ENCODE data around the gene EDRF1. TPM values are rescaled to one million over a fixed set of nuclear protein-coding genes. Genes with fewer than 3 reads are reported as not detected.
"Not testable (repeated sequence)": the region's sequence is repeated elsewhere in the genome, so short reads cannot be mapped to it uniquely, and the experiment has no call there.

EDRF1 gene
- total RNA-seq, 1 donor from 2014 or later: 9.9 TPM

- intact Hi-C loops (cut with micrococcal nuclease): no loop called here
- no peak for DNase-seq
- ATAC-seq: no peak
These were observed 19.9 kb upstream of the EDRF1 start for GRCh38 chr10:125699562-125700143.

- DNase-seq (no peak), ATAC-seq (no peak)
- intact Hi-C loops (cut with micrococcal nuclease): no loop called here
These were observed 19.1 kb upstream of the EDRF1 start for GRCh38 chr10:125700355-125700911.

GRCh38 chr10:125707541-125708468 is 11.7 kb upstream of the EDRF1 start:
- no peak for ATAC-seq

GRCh38 chr10:125708971-125709503 is 10.5 kb upstream of the EDRF1 start:
- DNase-seq (no peak), ATAC-seq (no peak)
- intact Hi-C loops (cut with micrococcal nuclease): no loop called here

More at GRCh38 chr10:125707541-125708468, 11.7 kb upstream of the EDRF1 start:
- intact Hi-C loops (cut with micrococcal nuclease): no loop called here
- no peak for DNase-seq

GRCh38 chr10:125709553-125710474 is 9.7 kb upstream of the EDRF1 start:
- ATAC-seq: peak; percentile 46
- DNase-seq: no peak
- intact Hi-C loops (cut with micrococcal nuclease): no loop called here

- DNase-seq: no peak
- no peak for ATAC-seq
- intact Hi-C loops (cut with micrococcal nuclease): no loop called here
These were observed 8.3 kb upstream of the EDRF1 start for GRCh38 chr10:125711110-125711750.

GRCh38 chr10:125714728-125715127 is 4.8 kb upstream of the EDRF1 start:
- DNase-seq; ATAC-seq; intact Hi-C loops (cut with micrococcal nuclease): not testable (repeated sequence)

- intact Hi-C loops (cut with micrococcal nuclease): loop anchor here (10.0 kb wide), 1 partner anchor 105 kb away; the partner anchor contains the start of genes BCCIP and UROS
- no peak for ATAC-seq
- no peak for DNase-seq
These were observed 483 bp downstream of the EDRF1 start for GRCh38 chr10:125720002-125720382.

- ATAC-seq: no peak
- no peak for DNase-seq
- intact Hi-C loops (cut with micrococcal nuclease): loop anchor here (10.0 kb wide), 1 partner anchor 104 kb away; the partner anchor contains the start of genes BCCIP and UROS
These were observed 1.5 kb downstream of the EDRF1 start for GRCh38 chr10:125721035-125721434.

- no peak for ATAC-seq
- intact Hi-C loops (cut with micrococcal nuclease): loop anchor here (10.0 kb wide), 1 partner anchor 102 kb away; the partner anchor contains the start of genes BCCIP and UROS
- DNase-seq: no peak
These were observed 3.3 kb downstream of the EDRF1 start for GRCh38 chr10:125722811-125723210.

GRCh38 chr10:125726914-125727313 is 7.4 kb downstream of the EDRF1 start:
- no peak for DNase-seq
- intact Hi-C loops (cut with micrococcal nuclease): loop anchor here (10.0 kb wide), 1 partner anchor 98 kb away; the partner anchor contains the start of genes BCCIP and UROS
- ATAC-seq: no peak

- no peak for DNase-seq
- intact Hi-C loops (cut with micrococcal nuclease): loop anchor here (10.0 kb wide), 1 partner anchor 97 kb away; the partner anchor contains the start of genes BCCIP and UROS
- ATAC-seq: no peak
These were observed 7.9 kb downstream of the EDRF1 start for GRCh38 chr10:125727436-125727835.

- ATAC-seq: no peak
- no peak for DNase-seq
- intact Hi-C loops (cut with micrococcal nuclease): no loop called here
These were observed 14.6 kb downstream of the EDRF1 start for GRCh38 chr10:125734148-125734547.

GRCh38 chr10:125734823-125735222 is 15.3 kb downstream of the EDRF1 start:
- intact Hi-C loops (cut with micrococcal nuclease): no loop called here
- ATAC-seq (no peak), DNase-seq (no peak)

- ATAC-seq (no peak), DNase-seq (no peak)
- intact Hi-C loops (cut with micrococcal nuclease): no loop called here
These were observed 18.7 kb downstream of the EDRF1 start for GRCh38 chr10:125738206-125738605.

- ATAC-seq (no peak), DNase-seq (no peak)
- intact Hi-C loops (cut with micrococcal nuclease): no loop called here
These were observed 20.6 kb downstream of the EDRF1 start for GRCh38 chr10:125739994-125740679.

GRCh38 chr10:125742465-125742864 is 23.0 kb downstream of the EDRF1 start:
- intact Hi-C loops (cut with micrococcal nuclease): no loop called here
- ATAC-seq (no peak), DNase-seq (no peak)

GRCh38 chr10:125744909-125745308 is 25.4 kb downstream of the EDRF1 start:
- no peak for DNase-seq
- intact Hi-C loops (cut with micrococcal nuclease): no loop called here
- no peak for ATAC-seq
